Measurements from ENCODE around the gene BIN1. TPM values are rescaled to one million over a fixed set of nuclear protein-coding genes. Genes with fewer than 3 reads are reported as not detected.

BIN1 gene
- total RNA-seq, 1 donor from 2014 or later = 597 TPM

DNA sequence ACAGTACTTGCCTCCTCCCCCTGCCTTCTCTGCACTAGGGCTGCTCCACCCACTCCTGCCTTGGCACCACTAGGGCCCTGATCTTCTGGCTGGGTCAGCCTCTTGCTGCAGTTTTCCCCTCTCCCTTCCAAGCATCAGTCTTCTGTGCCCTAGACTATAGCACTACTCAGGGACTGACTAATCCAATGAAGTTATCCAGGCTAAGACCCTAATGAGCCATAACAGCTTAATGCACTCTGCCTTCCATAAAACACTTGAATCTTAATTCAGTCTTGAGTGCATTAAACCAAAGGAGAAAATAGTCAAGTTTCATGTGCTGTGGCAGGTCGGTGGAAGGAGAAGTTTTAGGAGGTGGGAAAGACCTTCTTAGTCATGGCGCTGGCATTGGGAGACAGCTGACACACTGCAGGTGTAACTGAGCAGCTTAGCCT is 95.7 kb downstream of the BIN1 start:
- peaks cover 7 to 26% (median 7%) of the 10 kb centered on the region in 3 donors for H3K27me3 ChIP-seq (ENCODE audit: control insufficient read depth in 3 of 3, insufficient read depth in 3 of 3, low read length in 3 of 3)
- peaks cover 0 to 4% (median 3%) of the 10 kb centered on the region in 3 donors for H3K4me1 ChIP-seq (ENCODE audit: control insufficient read depth in 3 of 3, insufficient read depth in 3 of 3, low read length in 3 of 3)
- no peak overlapping the region for H3K4me3 ChIP-seq (ENCODE audit: low read length in 3 of 3)
- H3K36me3 ChIP-seq (ENCODE audit: control insufficient read depth in 3 of 3, insufficient read depth in 3 of 3, low read length in 3 of 3) = no peaks in the 10 kb centered on the region
- H3K9me3 ChIP-seq (ENCODE audit: control insufficient read depth in 3 of 3, low read length in 3 of 3) = no peaks in the 10 kb centered on the region
- no peak overlapping the region for H3K9ac ChIP-seq (ENCODE audit: low read depth in 1 of 3, low read length in 3 of 3)
- H3K27ac ChIP-seq (ENCODE audit: low read depth, low read length) = no peak overlapping the region

DNA sequence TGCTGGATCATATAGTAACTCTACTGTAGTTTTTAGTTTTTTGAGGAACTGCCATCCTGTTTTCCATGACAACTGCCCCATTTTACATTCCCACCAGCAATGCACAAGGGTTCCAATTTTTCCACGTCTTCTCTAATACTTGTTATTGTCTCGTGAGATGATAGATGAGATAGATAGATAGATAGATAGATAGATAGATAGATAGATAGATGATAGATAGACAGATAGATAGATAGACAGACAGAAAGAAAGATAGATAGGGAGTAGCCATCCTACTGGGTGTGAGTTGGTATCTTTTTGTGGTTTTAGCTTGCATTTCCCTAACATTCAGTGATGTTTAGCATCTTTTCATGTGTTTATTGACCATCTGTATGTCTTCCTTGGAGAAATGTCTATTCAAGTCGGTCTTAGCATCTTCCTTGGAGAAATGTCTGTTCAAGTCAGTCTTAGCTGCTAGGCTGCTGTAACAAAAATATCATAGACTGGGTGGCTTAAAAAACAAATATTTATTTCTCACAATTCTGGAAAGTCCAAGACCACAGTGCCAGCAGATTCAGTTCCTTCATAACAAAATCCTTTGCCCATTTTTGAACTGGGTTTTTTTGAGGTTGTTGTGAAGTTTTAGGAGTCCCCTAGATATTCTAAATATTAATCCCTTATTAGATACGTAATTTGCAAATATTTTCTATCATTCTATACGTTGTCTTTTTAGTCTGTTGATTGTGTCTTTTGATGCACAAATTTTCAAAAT is 98.5 kb downstream of the BIN1 start:
- Histone ChIP-seq H3K27me3 (ENCODE audit: control insufficient read depth in 3 of 3, insufficient read depth in 3 of 3, low read length in 3 of 3) (peaks cover 0 to 13% (median 7%) of the 10 kb centered on the region in 3 donors), H3K9me3 (ENCODE audit: control insufficient read depth in 3 of 3, low read length in 3 of 3) (no peaks in the 10 kb centered on the region), H3K9ac (ENCODE audit: low read depth in 1 of 3, low read length in 3 of 3) (no peak overlapping the region), H3K4me1 (ENCODE audit: control insufficient read depth in 3 of 3, insufficient read depth in 3 of 3, low read length in 3 of 3) (peaks cover 0 to 4% (median 3%) of the 10 kb centered on the region in 3 donors), H3K27ac (ENCODE audit: low read depth, low read length) (no peak overlapping the region), H3K36me3 (ENCODE audit: control insufficient read depth in 3 of 3, insufficient read depth in 3 of 3, low read length in 3 of 3) (no peaks in the 10 kb centered on the region), H3K4me3 (ENCODE audit: low read length in 3 of 3) (no peak overlapping the region)

DNA sequence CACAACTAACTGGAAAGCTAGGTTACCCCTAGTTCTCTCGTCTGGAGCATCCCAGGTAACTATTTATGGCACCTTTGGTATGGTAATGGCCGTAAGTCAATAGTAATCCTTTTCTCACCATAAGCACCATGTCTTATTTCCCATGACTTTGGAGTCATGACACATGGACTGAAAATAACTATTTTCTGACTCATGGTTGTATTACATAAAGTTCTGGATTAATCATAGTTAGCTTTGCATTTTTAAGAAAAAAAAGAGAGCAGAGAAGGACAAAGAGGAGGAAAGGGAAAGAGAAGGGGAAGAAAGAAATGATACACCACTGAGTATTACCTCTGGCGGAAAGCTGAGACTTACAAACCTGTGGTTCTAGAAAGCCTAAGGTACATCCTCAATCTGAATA is 99.3 kb downstream of the BIN1 start:
- Histone ChIP-seq H3K4me1 (ENCODE audit: control insufficient read depth in 3 of 3, insufficient read depth in 3 of 3, low read length in 3 of 3) (peaks cover 0 to 4% (median 3%) of the 10 kb centered on the region in 3 donors), H3K4me3 (ENCODE audit: low read length in 3 of 3) (no peak overlapping the region), H3K9me3 (ENCODE audit: control insufficient read depth in 3 of 3, low read length in 3 of 3) (no peaks in the 10 kb centered on the region), H3K9ac (ENCODE audit: low read depth in 1 of 3, low read length in 3 of 3) (no peak overlapping the region), H3K36me3 (ENCODE audit: control insufficient read depth in 3 of 3, insufficient read depth in 3 of 3, low read length in 3 of 3) (no peaks in the 10 kb centered on the region), H3K27ac (ENCODE audit: low read depth, low read length) (no peak overlapping the region), H3K27me3 (ENCODE audit: control insufficient read depth in 3 of 3, insufficient read depth in 3 of 3, low read length in 3 of 3) (peaks cover 0 to 13% (median 7%) of the 10 kb centered on the region in 3 donors)

DNA sequence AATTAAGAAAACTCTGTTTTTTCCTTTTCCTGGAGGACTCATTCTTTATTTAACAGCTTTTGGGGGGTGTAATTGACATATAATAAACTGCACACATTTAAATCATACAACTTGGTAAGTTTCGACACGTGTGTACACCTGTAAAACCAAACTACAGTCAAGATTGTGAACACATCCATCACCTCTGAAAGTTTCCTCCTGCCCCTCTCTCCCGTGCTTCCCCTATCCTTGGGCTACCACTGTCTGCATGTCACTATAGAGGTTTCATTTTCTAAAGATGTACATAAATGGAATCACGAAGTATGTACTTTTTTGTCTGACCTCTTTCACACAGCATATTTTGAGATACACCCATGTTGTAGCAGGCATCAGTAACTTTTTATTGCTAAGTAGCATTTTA is 100.0 kb downstream of the BIN1 start:
- Histone ChIP-seq H3K27me3 (ENCODE audit: control insufficient read depth in 3 of 3, insufficient read depth in 3 of 3, low read length in 3 of 3) (peaks cover 0 to 8% (median 7%) of the 10 kb centered on the region in 3 donors), H3K9me3 (ENCODE audit: control insufficient read depth in 3 of 3, low read length in 3 of 3) (no peaks in the 10 kb centered on the region), H3K27ac (ENCODE audit: low read depth, low read length) (no peak overlapping the region), H3K4me1 (ENCODE audit: control insufficient read depth in 3 of 3, insufficient read depth in 3 of 3, low read length in 3 of 3) (no peaks in the 10 kb centered on the region), H3K36me3 (ENCODE audit: control insufficient read depth in 3 of 3, insufficient read depth in 3 of 3, low read length in 3 of 3) (no peaks in the 10 kb centered on the region), H3K9ac (ENCODE audit: low read depth in 1 of 3, low read length in 3 of 3) (no peak overlapping the region), H3K4me3 (ENCODE audit: low read length in 3 of 3) (no peak overlapping the region)

DNA sequence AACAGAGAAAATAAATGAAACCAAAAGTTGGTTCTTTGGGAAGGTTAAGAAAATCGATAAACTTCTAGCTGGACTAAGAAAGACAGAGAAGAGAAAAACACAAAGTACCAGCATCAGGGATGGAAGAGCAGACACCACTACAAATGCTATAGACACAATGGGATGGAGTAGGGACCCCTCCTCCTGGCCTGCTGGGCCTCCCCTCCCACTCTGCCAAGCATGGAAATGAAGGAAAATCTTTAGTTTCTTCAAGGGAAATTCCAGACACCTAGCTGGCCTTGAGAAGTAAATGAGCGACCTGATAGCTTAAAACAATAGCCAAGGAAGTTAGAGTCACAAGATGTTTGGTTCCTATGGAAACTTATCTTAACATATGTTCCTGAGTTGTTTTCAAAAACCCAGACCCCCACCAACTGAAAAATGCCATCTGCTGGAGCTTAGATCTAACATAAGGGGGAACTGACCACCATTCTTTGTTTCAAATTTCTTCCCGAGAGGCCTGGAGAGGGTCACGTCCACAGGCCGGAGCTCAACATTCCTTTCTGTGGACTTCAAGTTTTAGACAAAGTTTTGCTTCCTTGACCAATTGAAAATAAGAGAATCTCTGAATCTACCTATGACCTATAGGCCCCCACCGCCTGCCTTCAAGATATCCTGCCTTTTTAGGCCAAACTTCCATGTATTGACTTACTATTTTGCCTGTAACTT is 101.9 kb downstream of the BIN1 start:
- Histone ChIP-seq H3K4me1 (ENCODE audit: control insufficient read depth in 3 of 3, insufficient read depth in 3 of 3, low read length in 3 of 3) (no peaks in the 10 kb centered on the region), H3K27ac (ENCODE audit: low read depth, low read length) (no peak overlapping the region), H3K9ac (ENCODE audit: low read depth in 1 of 3, low read length in 3 of 3) (no peak overlapping the region), H3K36me3 (ENCODE audit: control insufficient read depth in 3 of 3, insufficient read depth in 3 of 3, low read length in 3 of 3) (no peaks in the 10 kb centered on the region), H3K4me3 (ENCODE audit: low read length in 3 of 3) (no peak overlapping the region), H3K9me3 (ENCODE audit: control insufficient read depth in 3 of 3, low read length in 3 of 3) (no peaks in the 10 kb centered on the region), H3K27me3 (ENCODE audit: control insufficient read depth in 3 of 3, insufficient read depth in 3 of 3, low read length in 3 of 3) (no peaks in the 10 kb centered on the region)

DNA sequence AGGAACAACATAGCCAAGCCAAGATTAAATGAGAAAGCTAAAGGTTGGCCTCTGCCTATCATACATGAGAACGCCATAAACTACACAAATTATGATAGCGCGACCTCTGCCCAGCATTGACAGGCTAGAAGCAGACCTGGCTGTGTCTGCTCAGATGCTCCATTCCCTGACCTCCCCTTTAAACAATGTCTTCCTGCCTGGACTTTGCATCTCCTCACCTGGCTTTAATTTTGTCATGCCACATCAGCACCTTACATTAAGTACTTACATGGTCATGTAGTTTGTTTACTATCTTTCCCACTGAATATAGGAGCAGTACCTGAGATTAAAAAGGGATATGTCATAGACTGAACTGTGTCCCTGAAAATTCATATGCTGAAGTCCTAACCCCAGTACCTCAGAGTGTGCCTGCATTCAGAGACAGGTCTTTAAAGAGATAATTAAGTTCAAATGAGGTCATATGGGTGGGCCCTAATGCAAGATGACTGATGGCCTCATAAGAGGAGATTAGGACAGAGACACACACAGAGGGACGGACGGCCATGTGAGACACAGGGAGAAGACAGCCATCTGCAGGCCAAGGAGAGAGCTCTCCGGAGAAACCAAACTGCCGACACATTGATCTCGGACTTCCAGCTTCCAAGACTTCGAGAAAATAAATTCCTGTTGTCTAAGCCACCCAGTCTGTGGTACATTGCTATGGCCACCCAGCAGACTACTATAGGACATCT is 103.7 kb downstream of the BIN1 start:
- no peaks in the 10 kb centered on the region for H3K4me1 ChIP-seq (ENCODE audit: control insufficient read depth in 3 of 3, insufficient read depth in 3 of 3, low read length in 3 of 3)
- H3K27me3 ChIP-seq (ENCODE audit: control insufficient read depth in 3 of 3, insufficient read depth in 3 of 3, low read length in 3 of 3) = no peaks in the 10 kb centered on the region
- no peak overlapping the region for H3K4me3 ChIP-seq (ENCODE audit: low read length in 3 of 3)
- H3K27ac ChIP-seq (ENCODE audit: low read depth, low read length) = no peak overlapping the region
- H3K9ac ChIP-seq (ENCODE audit: low read depth in 1 of 3, low read length in 3 of 3) = no peak overlapping the region
- no peaks in the 10 kb centered on the region for H3K9me3 ChIP-seq (ENCODE audit: control insufficient read depth in 3 of 3, low read length in 3 of 3)
- H3K36me3 ChIP-seq (ENCODE audit: control insufficient read depth in 3 of 3, insufficient read depth in 3 of 3, low read length in 3 of 3) = no peaks in the 10 kb centered on the region

DNA sequence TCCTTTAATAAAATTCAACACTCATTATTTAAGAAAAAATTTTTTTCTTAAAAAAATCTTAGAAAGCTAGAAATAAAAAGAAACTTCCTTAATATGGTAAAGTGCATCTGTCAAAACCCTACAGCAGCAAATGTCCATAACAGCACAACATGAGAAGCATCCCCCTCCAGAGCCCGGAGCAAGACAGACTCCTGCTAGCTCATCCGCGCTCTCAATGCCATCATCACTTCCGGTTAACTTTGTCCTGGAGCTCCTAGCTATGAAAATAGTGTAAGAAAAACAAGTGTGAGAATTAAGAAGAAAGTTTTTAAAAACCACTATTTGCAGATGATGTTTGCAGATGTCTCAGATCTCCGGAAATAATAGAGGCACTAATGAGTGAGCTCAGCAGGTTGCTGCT is 105.2 kb downstream of the BIN1 start:
- no peak overlapping the region for H3K27ac ChIP-seq (ENCODE audit: low read depth, low read length)
- no peaks in the 10 kb centered on the region for H3K9me3 ChIP-seq (ENCODE audit: control insufficient read depth in 3 of 3, low read length in 3 of 3)
- no peak overlapping the region for H3K9ac ChIP-seq (ENCODE audit: low read depth in 1 of 3, low read length in 3 of 3)
- H3K27me3 ChIP-seq (ENCODE audit: control insufficient read depth in 3 of 3, insufficient read depth in 3 of 3, low read length in 3 of 3) = no peaks in the 10 kb centered on the region
- no peaks in the 10 kb centered on the region for H3K4me1 ChIP-seq (ENCODE audit: control insufficient read depth in 3 of 3, insufficient read depth in 3 of 3, low read length in 3 of 3)
- H3K36me3 ChIP-seq (ENCODE audit: control insufficient read depth in 3 of 3, insufficient read depth in 3 of 3, low read length in 3 of 3) = no peaks in the 10 kb centered on the region
- no peak overlapping the region for H3K4me3 ChIP-seq (ENCODE audit: low read length in 3 of 3)

DNA sequence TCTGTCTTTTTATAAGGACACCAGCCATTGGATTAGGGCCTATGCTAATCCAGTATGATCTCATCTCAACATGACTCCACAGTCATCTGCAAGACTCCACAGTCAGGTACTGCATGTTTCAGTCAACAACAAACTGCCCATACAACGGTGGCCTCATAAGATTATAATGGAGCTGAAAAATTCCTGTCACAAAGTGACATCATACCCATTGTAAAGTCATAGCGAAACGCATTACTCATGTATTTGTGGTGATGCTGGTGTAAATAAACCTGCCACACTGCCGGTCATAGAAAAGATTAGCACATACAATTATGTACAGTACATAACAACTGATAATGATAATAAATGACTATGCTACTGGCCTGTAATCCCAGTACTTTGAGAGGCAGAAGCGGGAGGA is 106.0 kb downstream of the BIN1 start:
- Histone ChIP-seq H3K4me1 (ENCODE audit: control insufficient read depth in 3 of 3, insufficient read depth in 3 of 3, low read length in 3 of 3) (no peaks in the 10 kb centered on the region), H3K27me3 (ENCODE audit: control insufficient read depth in 3 of 3, insufficient read depth in 3 of 3, low read length in 3 of 3) (no peaks in the 10 kb centered on the region), H3K9me3 (ENCODE audit: control insufficient read depth in 3 of 3, low read length in 3 of 3) (no peaks in the 10 kb centered on the region), H3K4me3 (ENCODE audit: low read length in 3 of 3) (no peak overlapping the region), H3K27ac (ENCODE audit: low read depth, low read length) (no peak overlapping the region), H3K36me3 (ENCODE audit: control insufficient read depth in 3 of 3, insufficient read depth in 3 of 3, low read length in 3 of 3) (no peaks in the 10 kb centered on the region), H3K9ac (ENCODE audit: low read depth in 1 of 3, low read length in 3 of 3) (no peak overlapping the region)

DNA sequence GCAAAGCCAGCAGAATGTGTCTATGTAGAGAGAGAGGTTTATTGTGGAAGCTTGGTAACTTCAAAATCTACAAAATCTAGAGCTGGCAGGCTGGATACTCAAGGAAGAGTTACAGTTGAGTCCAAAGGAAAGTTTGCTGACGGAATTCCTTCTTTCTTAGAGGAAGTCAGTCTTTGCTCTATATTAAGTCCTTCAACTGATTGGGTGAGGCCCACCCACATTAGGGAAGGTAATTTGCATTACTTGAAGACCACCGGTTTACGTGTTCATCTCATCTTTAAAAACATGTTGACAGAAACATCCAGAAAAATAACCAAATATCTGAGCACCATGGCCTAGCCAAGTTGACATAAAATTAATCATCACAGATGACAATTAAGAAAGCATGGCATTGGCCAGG is 106.8 kb downstream of the BIN1 start:
- Histone ChIP-seq H3K4me1 (ENCODE audit: control insufficient read depth in 3 of 3, insufficient read depth in 3 of 3, low read length in 3 of 3) (no peaks in the 10 kb centered on the region), H3K27me3 (ENCODE audit: control insufficient read depth in 3 of 3, insufficient read depth in 3 of 3, low read length in 3 of 3) (peaks cover 0 to 2% (median 0%) of the 10 kb centered on the region in 3 donors), H3K9ac (ENCODE audit: low read depth in 1 of 3, low read length in 3 of 3) (no peak overlapping the region), H3K27ac (ENCODE audit: low read depth, low read length) (no peak overlapping the region), H3K9me3 (ENCODE audit: control insufficient read depth in 3 of 3, low read length in 3 of 3) (no peaks in the 10 kb centered on the region), H3K36me3 (ENCODE audit: control insufficient read depth in 3 of 3, insufficient read depth in 3 of 3, low read length in 3 of 3) (no peaks in the 10 kb centered on the region), H3K4me3 (ENCODE audit: low read length in 3 of 3) (no peak overlapping the region)
